H9 (cell line): ENCODE data around the gene GGCX. TPM values are rescaled to one million over a fixed set of nuclear protein-coding genes. Genes with fewer than 3 reads are reported as not detected.
"Not testable (repeated sequence)": the region's sequence is repeated elsewhere in the genome, so short reads cannot be mapped to it uniquely, and the experiment has no call there.

Experiments
- DNase-seq: peaks from one replicate; pipeline ENCODE4 v3.0.0-alpha.2; 2017
- H2AFZ ChIP-seq: one replicate; pipeline ENCODE4 v1.6.1; 2013; ENCODE audit warnings: mild to moderate bottlenecking, low read length, control low read depth, moderate library complexity
- H2AK5ac ChIP-seq: 2 replicates; pipeline ENCODE4 v1.6.1; 2013; ENCODE audit warnings: low read length, control low read depth, mixed read lengths; ENCODE audit not compliant: insufficient read length
- H2BK120ac ChIP-seq: one replicate; pipeline ENCODE4 v1.6.1; 2013; ENCODE audit warnings: low read depth, mild to moderate bottlenecking, low read length, control low read depth, inconsistent platforms; ENCODE audit not compliant: poor library complexity, severe bottlenecking
- H2BK12ac ChIP-seq: 2 replicates; pipeline ENCODE4 v1.6.1; 2013; ENCODE audit warnings: low read length, control low read depth, mixed read lengths, low read depth; ENCODE audit not compliant: insufficient read length
- H2BK15ac ChIP-seq: 2 replicates; pipeline ENCODE4 v1.6.1; 2013; ENCODE audit warnings: low read depth, low read length, control low read depth
- H2BK20ac ChIP-seq: one replicate; pipeline ENCODE4 v1.6.1; 2013; ENCODE audit warnings: low read depth, mild to moderate bottlenecking, low read length, control low read depth, inconsistent platforms; ENCODE audit not compliant: poor library complexity, severe bottlenecking
- H2BK5ac ChIP-seq: 2 replicates; pipeline ENCODE4 v1.6.1; 2013; ENCODE audit warnings: low read length, control low read depth, mixed read lengths; ENCODE audit not compliant: insufficient read length
- H3K14ac ChIP-seq: 2 replicates; pipeline ENCODE4 v1.6.1; 2013; ENCODE audit warnings: low read length, control low read depth; ENCODE audit not compliant: insufficient read depth
- H3K18ac ChIP-seq: 2 replicates; pipeline ENCODE4 v1.6.1; 2013; ENCODE audit warnings: low read depth, mild to moderate bottlenecking, mixed read lengths, low read length, control low read depth; ENCODE audit not compliant: insufficient read length
- H3K23ac ChIP-seq: 2 replicates; pipeline ENCODE4 v1.6.1; 2013; ENCODE audit warnings: low read length, control low read depth, mixed read lengths, low read depth; ENCODE audit not compliant: insufficient read length
- H3K23me2 ChIP-seq: 2 replicates; pipeline ENCODE4 v1.6.1; 2013; ENCODE audit warnings: low read depth, mild to moderate bottlenecking, mixed read lengths, low read length, control low read depth; ENCODE audit not compliant: insufficient read length, poor library complexity, severe bottlenecking
- H3K27ac ChIP-seq: 2 replicates; pipeline ENCODE4 v1.5.1; 2013; ENCODE audit warnings: low read length, control low read depth, mixed read lengths, low read depth; ENCODE audit not compliant: insufficient read length
- H3K27me3 ChIP-seq: 2 replicates; pipeline ENCODE4 v1.6.1; 2013; ENCODE audit warnings: low read length, control low read depth, inconsistent platforms; ENCODE audit not compliant: insufficient read depth
- H3K4ac ChIP-seq: 2 replicates; pipeline ENCODE4 v1.6.1; 2013; ENCODE audit warnings: low read depth, mild to moderate bottlenecking, control low read depth, inconsistent platforms, low read length, moderate library complexity
- H3K4me1 ChIP-seq: 2 replicates; pipeline ENCODE4 v1.6.1; 2013; ENCODE audit warnings: low read length, control low read depth, inconsistent platforms; ENCODE audit not compliant: insufficient read depth
- H3K4me2 ChIP-seq: 2 replicates; pipeline ENCODE4 v1.6.1; 2013; ENCODE audit warnings: low read length, control low read depth, mixed read lengths; ENCODE audit not compliant: insufficient read length, insufficient read depth
- H3K56ac ChIP-seq: 2 replicates; pipeline ENCODE4 v1.6.1; 2013; ENCODE audit warnings: low read depth, mild to moderate bottlenecking, mixed read lengths, low read length, control low read depth; ENCODE audit not compliant: insufficient read length
- H3K79me1 ChIP-seq: 2 replicates; pipeline ENCODE4 v1.6.1; 2013; ENCODE audit warnings: low read depth, mild to moderate bottlenecking, moderate library complexity, low read length, control low read depth, inconsistent platforms; ENCODE audit not compliant: insufficient read depth, poor library complexity, severe bottlenecking
- H3K79me2 ChIP-seq: 2 replicates; pipeline ENCODE4 v1.6.1; 2013; ENCODE audit warnings: low read length, control low read depth, inconsistent platforms; ENCODE audit not compliant: insufficient read depth
- H3K9ac ChIP-seq: 2 replicates; pipeline ENCODE4 v1.6.1; 2013; ENCODE audit warnings: low read length, control low read depth, mixed read lengths; ENCODE audit not compliant: insufficient read length; ENCODE audit errors: extremely low read depth
- H3K9me3 ChIP-seq: one replicate; pipeline ENCODE4 v1.6.1; 2013; ENCODE audit warnings: low read depth, low read length, inconsistent platforms; ENCODE audit not compliant: control insufficient read depth
- H3T11ph ChIP-seq: one replicate; pipeline ENCODE4 v1.6.1; 2013; ENCODE audit warnings: mild to moderate bottlenecking, low read length, control low read depth, inconsistent platforms
- H4K20me1 ChIP-seq: one replicate; pipeline ENCODE4 v1.6.1; 2013; ENCODE audit not compliant: control insufficient read depth, insufficient read length, insufficient read depth
- H4K5ac ChIP-seq: 2 replicates; pipeline ENCODE4 v1.6.1; 2013; ENCODE audit warnings: low read depth, mild to moderate bottlenecking, mixed read lengths, low read length, control low read depth; ENCODE audit not compliant: insufficient read length
- H4K8ac ChIP-seq: replicated peaks from 2 replicates; pipeline ENCODE4 v1.6.1; 2013; ENCODE audit warnings: low read length, control low read depth, mixed read lengths, low read depth; ENCODE audit not compliant: insufficient read length
- H4K91ac ChIP-seq: 2 replicates; pipeline ENCODE4 v1.6.1; 2013; ENCODE audit warnings: low read depth, mild to moderate bottlenecking, moderate library complexity, mixed read lengths, low read length, control low read depth; ENCODE audit not compliant: insufficient read length
- H3K27ac Mint-ChIP-seq, 3 experiments: 2 replicates in 2 of 3; 3 replicates in 1 of 3; pipeline ENCODE4 v1.8.0; 2020 to 2021; ENCODE audit warnings: mixed read lengths in 3 of 3, mild to moderate bottlenecking in 1 of 3, moderate library complexity in 1 of 3
- H3K27me3 Mint-ChIP-seq: 2 replicates; pipeline ENCODE4 v1.8.0; 2021; ENCODE audit warnings: low read depth, mild to moderate bottlenecking, moderate library complexity, mixed read lengths
- H3K36me3 Mint-ChIP-seq, 3 experiments: 2 replicates in 2 of 3; 3 replicates in 1 of 3; pipeline ENCODE4 v1.8.0; 2020 to 2021; ENCODE audit warnings: low read depth in 3 of 3, mixed read lengths in 3 of 3; ENCODE audit not compliant: insufficient read depth in 1 of 3
- H3K4me1 Mint-ChIP-seq, 2 experiments: 2 replicates each; pipeline ENCODE4 v1.8.0; 2020; ENCODE audit warnings: mixed read lengths in 2 of 2
- H3K4me3 Mint-ChIP-seq, 2 experiments: 2 replicates in 1 of 2; 3 replicates in 1 of 2; pipeline ENCODE4 v1.8.0; 2020 to 2021; ENCODE audit warnings: mild to moderate bottlenecking in 2 of 2, mixed read lengths in 2 of 2, moderate library complexity in 1 of 2
- H3K9me3 Mint-ChIP-seq, 2 experiments: 2 replicates in 1 of 2; 3 replicates in 1 of 2; pipeline ENCODE4 v1.8.0; 2020; ENCODE audit warnings: mild to moderate bottlenecking in 2 of 2, mixed read lengths in 2 of 2, moderate library complexity in 1 of 2
- WGBS: extraction: QIAGEN DNeasy Blood & Tissue Kit; methylation state at CpG from one replicate; pipeline ENCODE4 v1.1.7; 2013; ENCODE audit warnings: missing lambda C conversion rate, low lambda C conversion rate, mixed read lengths; ENCODE audit not compliant: insufficient read length; ENCODE audit errors: extremely low coverage; 5-methylcytosine and 5-hydroxymethylcytosine counted together
- total RNA-seq: library from RNA; stranded (reverse); gene quantifications from 2 replicates; pipeline ENCODE4 v1.2.1, GENCODE V29; 2021

Gene GGCX
- total RNA-seq, 1 experiment from 2014 or later, result 32.9 TPM

GRCh38 chr2:85544254-85544691, 17.0 kb downstream of the GGCX start:
- Mint-ChIP-seq H3K36me3 (peaks cover 49 to 73% (median 58%) of the 10 kb centered on the region in 3 experiments), H3K4me1 (peaks cover 28 to 37% of the 10 kb centered on the region in 2 experiments), H3K27ac (peak overlapping the region in 1 of 3 experiments; percentile 71; a peak in 3 of 7 replicates)
- not testable (repeated sequence) for H2AFZ ChIP-seq, H3K4me3 Mint-ChIP-seq, H3K79me1 ChIP-seq, H2AK5ac ChIP-seq, H3K4me1 ChIP-seq, H3T11ph ChIP-seq, H2BK12ac ChIP-seq, H3K23me2 ChIP-seq, H2BK15ac ChIP-seq, H3K56ac ChIP-seq, H2BK120ac ChIP-seq, H3K14ac ChIP-seq, H3K27me3 Mint-ChIP-seq, H3K18ac ChIP-seq, H3K9ac ChIP-seq, H3K9me3 ChIP-seq, H3K4ac ChIP-seq, H2BK5ac ChIP-seq, H4K5ac ChIP-seq, H4K91ac ChIP-seq, H3K27me3 ChIP-seq, H2BK20ac ChIP-seq, H3K4me2 ChIP-seq, H3K9me3 Mint-ChIP-seq, H4K20me1 ChIP-seq, DNase-seq, H4K8ac ChIP-seq, H3K27ac ChIP-seq, H3K23ac ChIP-seq
- peaks cover 22% of the 10 kb centered on the region for H3K79me2 ChIP-seq
- no CpG with 5 or more reads among the region's 3 CpGs for WGBS
